Endothelial cell (in vitro differentiated cells): Measurements from ENCODE around the gene ST6GAL1. TPM values are rescaled to one million over a fixed set of nuclear protein-coding genes. Genes with fewer than 3 reads are reported as not detected.
"Not testable (repeated sequence)": the region's sequence is repeated elsewhere in the genome, so short reads cannot be mapped to it uniquely, and the experiment has no call there.

Experiments used
- DNase-seq: peaks from one replicate; pipeline ENCODE4 v3.0.0; 2021; ENCODE audit warnings: low spot score
- H3K27ac Mint-ChIP-seq: one replicate; pipeline ENCODE4 v1.8.0; 2021; ENCODE audit warnings: mixed read lengths, inconsistent platforms; ENCODE audit not compliant: unreplicated experiment
- H3K27me3 Mint-ChIP-seq: one replicate; pipeline ENCODE4 v1.8.0; 2021; ENCODE audit warnings: mild to moderate bottlenecking, moderate library complexity, mixed read lengths, inconsistent platforms; ENCODE audit not compliant: unreplicated experiment
- H3K36me3 Mint-ChIP-seq: one replicate; pipeline ENCODE4 v1.8.0; 2021; ENCODE audit warnings: mild to moderate bottlenecking, low read depth, mixed read lengths, inconsistent platforms; ENCODE audit not compliant: unreplicated experiment
- H3K4me1 Mint-ChIP-seq: one replicate; pipeline ENCODE4 v1.8.0; 2021; ENCODE audit warnings: mild to moderate bottlenecking, mixed read lengths, inconsistent platforms; ENCODE audit not compliant: unreplicated experiment
- H3K4me3 Mint-ChIP-seq: one replicate; pipeline ENCODE4 v1.8.0; 2021; ENCODE audit warnings: mild to moderate bottlenecking, mixed read lengths, inconsistent platforms; ENCODE audit not compliant: unreplicated experiment
- H3K9me3 Mint-ChIP-seq: one replicate; pipeline ENCODE4 v1.8.0; 2021; ENCODE audit warnings: mixed read lengths, inconsistent platforms; ENCODE audit not compliant: unreplicated experiment
- total RNA-seq: library from RNA; stranded (reverse); fragmentation: NEBNext Ultra II Directional; extraction: Animal tissue kit (Norgen Biotek cat#: 25700); gene quantifications from one replicate; pipeline ENCODE4 v1.2.1, GENCODE V29; 2021; ENCODE audit not compliant: unreplicated experiment
- TF ChIP-seq, protein P1 (sequence below): fragments of 200-600 bp; sonication (generic); IDR thresholded peaks from one replicate; pipeline ENCODE4 v1.5.0; 2021; ENCODE audit warnings: antibody characterized with exemption; ENCODE audit not compliant: unreplicated experiment

Gene ST6GAL1
- total RNA-seq, 1 donor from 2014 or later = 82.4 TPM

DNA sequence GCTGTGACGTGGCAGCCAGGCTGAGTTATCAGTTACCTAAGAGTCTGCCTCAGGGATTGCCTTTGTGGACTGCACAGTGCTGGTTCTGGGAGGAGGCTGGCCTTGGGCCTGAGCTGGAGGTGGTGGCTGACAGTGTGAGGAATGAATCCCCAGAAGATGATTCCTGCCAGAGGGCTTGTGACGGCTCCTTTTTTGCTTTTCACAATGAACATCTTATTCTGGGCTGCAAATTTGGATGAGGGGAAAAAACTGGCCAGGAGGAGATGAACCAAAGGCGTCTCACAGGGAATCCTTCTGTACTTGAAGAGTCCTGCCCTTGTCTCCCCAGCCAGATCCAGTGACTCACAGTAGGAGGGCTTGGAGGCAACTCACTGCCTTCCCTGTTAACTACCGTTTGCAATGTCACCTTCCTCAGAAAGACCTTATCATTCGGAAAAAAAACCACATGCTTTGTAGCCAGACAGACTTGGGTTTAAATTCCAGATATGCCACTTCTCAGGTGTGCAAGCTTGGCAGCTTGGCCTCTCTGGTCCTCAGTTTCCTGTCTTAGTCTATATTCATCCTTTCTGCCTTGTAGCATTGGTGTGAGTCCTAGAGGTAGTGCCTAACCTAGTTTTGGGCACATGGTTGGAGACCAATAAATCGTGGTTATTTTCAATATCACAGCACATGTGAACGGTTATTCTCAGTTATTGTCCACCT is 19.1 kb downstream of the ST6GAL1 start:
- H3K4me3 Mint-ChIP-seq = peak overlapping the region; percentile 38
- H3K36me3 Mint-ChIP-seq = peaks cover 50% of the 10 kb centered on the region
- no peak overlapping the region for H3K27ac Mint-ChIP-seq
- TF ChIP-seq, protein P1, sequence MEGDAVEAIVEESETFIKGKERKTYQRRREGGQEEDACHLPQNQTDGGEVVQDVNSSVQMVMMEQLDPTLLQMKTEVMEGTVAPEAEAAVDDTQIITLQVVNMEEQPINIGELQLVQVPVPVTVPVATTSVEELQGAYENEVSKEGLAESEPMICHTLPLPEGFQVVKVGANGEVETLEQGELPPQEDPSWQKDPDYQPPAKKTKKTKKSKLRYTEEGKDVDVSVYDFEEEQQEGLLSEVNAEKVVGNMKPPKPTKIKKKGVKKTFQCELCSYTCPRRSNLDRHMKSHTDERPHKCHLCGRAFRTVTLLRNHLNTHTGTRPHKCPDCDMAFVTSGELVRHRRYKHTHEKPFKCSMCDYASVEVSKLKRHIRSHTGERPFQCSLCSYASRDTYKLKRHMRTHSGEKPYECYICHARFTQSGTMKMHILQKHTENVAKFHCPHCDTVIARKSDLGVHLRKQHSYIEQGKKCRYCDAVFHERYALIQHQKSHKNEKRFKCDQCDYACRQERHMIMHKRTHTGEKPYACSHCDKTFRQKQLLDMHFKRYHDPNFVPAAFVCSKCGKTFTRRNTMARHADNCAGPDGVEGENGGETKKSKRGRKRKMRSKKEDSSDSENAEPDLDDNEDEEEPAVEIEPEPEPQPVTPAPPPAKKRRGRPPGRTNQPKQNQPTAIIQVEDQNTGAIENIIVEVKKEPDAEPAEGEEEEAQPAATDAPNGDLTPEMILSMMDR = no peak
- no peaks in the 10 kb centered on the region for H3K27me3 Mint-ChIP-seq
- no peaks in the 10 kb centered on the region for H3K9me3 Mint-ChIP-seq
- DNase-seq = no peak
- peaks cover 6% of the 10 kb centered on the region for H3K4me1 Mint-ChIP-seq

DNA sequence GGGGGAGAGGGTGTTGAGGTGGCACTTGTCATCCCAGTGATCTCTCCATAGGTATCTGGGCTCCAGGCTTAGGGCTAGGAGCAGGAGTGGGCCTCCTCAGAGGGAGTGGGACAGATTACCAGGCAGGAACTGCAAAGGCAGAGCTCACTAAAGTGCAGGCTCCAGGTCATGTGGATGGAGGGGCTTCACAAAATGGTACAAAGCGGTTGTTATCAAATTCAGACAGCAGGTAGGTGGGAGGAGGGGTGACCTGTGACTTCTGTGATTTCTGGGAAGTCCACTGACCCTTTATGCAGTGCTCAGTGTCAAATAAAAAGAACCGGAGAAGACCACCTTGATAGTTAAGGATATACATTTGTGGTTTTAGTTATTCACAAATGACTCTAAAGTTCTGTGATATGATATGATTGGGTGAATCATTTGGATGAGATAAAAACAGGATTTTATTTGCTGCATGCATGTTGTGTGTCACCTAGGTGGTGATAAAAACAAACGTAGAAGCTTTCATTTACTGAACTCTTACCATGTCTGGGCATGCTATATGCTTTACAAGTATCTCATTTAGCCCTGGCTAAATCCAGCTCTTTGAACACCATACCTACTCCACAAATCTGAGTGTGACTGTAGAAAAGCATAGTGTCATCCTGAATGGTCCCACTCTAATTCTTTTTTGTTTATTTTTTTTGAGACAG is 20.2 kb downstream of the ST6GAL1 start:
- TF ChIP-seq, protein P1 = no peak

DNA sequence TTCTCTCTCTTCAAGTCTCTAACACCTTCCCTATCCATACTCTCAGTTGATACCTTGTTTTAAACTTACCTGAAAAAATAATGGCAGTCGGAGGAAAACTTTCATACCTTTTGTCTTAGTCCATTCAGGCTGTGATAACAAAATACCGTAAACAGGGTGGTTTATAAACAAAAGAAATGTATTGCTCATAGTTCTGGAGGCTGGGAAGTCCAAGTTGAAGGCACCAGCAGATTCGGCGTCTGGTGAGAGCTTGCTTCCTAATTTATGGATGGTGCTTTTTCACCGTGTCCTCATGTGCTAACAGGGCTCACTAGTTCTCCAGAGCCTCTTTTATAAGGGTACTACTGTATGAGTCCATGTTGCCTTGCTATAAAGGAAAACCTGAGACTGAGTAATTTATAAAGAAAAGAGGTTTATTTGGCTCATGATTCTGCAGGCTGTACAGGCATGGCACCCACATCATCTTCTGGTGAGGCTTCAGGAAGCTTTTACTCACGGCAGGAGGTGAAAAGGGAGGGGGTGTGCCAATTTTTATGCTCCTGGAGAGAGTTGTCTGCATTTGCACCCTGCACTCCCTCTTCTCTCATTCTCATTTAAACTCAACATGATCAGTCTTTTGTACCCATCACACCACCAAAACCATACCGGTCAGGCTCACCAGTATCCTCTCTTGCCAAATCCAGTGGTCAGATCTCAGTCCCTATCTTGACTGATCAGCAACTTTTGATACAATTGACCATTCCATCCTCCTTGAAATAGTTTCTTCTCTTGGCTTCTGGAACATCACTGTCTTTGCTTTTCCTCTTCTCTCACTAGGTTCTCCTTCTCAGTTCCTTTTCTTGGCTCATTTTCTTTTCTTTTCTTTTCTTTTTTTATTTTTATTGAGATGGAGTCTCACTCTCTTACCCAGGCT is 21.6 kb downstream of the ST6GAL1 start:
- H3K36me3 Mint-ChIP-seq = peaks cover 47% of the 10 kb centered on the region
- DNase-seq = no peak
- H3K27me3 Mint-ChIP-seq = no peaks in the 10 kb centered on the region
- peak overlapping the region; percentile 23 for H3K4me3 Mint-ChIP-seq
- TF ChIP-seq, protein P1 = no peak
- H3K4me1 Mint-ChIP-seq = peaks cover 10% of the 10 kb centered on the region
- H3K9me3 Mint-ChIP-seq = no peaks in the 10 kb centered on the region
- H3K27ac Mint-ChIP-seq = no peak overlapping the region

More for the DNA sequence above, 20.2 kb downstream of the ST6GAL1 start:
- H3K4me3 Mint-ChIP-seq = no peak overlapping the region
- no peak for DNase-seq
- no peaks in the 10 kb centered on the region for H3K27me3 Mint-ChIP-seq
- H3K36me3 Mint-ChIP-seq = peaks cover 47% of the 10 kb centered on the region
- no peaks in the 10 kb centered on the region for H3K9me3 Mint-ChIP-seq
- H3K27ac Mint-ChIP-seq = no peak overlapping the region
- H3K4me1 Mint-ChIP-seq = peaks cover 3% of the 10 kb centered on the region

DNA sequence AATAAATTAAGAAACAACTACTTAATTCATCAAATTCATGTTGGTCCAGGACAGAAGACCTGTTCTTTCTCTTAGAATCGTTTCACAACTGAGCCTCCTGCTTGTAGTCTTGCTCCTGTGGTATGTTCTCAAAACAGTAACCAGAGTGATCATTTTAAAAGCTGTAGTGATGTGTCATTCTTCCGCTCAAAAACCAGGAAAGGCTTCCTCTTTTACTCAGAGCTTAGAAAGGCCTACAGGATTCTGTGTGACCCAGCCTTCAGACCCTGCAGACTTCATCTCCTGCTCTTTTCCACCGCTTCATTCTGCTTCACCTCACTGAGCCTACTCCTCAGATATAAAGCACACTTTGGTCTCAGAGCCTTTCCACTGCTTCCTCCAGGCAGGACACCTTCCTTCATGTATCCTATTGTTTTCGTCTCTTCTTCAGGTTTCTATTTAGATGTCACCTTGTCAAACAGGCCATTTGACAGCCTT is 22.7 kb downstream of the ST6GAL1 start:
- peaks cover 10% of the 10 kb centered on the region for H3K4me1 Mint-ChIP-seq
- no peaks in the 10 kb centered on the region for H3K9me3 Mint-ChIP-seq
- H3K4me3 Mint-ChIP-seq = peak overlapping the region; percentile 28
- TF ChIP-seq, protein P1 = no peak
- H3K27me3 Mint-ChIP-seq = no peaks in the 10 kb centered on the region
- H3K36me3 Mint-ChIP-seq = peaks cover 44% of the 10 kb centered on the region
- no peak for DNase-seq
- peak overlapping the region; percentile 34 for H3K27ac Mint-ChIP-seq

DNA sequence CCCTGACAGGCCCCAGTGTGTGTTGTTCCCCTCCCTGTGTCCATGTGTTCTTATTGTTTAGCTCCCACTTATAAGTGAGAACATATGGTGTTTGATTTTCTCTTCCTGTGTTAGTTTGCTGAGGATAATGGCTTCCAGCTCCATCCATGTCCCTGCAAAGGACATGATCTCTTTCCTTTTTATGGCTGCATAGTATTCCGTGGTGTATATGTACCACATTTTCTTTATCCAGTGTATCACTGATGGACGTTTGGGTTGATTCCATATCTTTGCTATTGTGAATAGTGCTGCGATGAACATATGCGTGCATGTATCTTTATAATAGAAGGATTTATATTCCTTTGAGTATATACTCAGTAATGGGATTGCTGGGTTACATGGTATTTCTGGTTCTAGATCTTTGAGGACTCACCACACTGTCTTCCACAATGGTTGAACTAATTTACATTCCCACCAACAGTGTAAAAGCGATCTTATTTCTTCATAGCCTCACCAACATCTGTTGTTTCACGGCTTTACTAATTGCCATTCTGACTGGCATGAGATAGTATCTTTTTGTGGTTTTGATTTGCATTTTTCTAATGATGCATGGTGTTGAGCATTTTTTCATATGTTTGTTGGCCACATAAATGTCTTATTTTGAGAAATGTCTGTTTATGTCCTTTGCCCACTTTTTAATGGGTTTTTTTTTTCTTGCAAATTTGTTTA is 23.8 kb downstream of the ST6GAL1 start:
- H3K27ac Mint-ChIP-seq, DNase-seq, H3K27me3 Mint-ChIP-seq, H3K4me3 Mint-ChIP-seq, H3K9me3 Mint-ChIP-seq: not testable (repeated sequence)
- H3K36me3 Mint-ChIP-seq = peaks cover 40% of the 10 kb centered on the region
- H3K4me1 Mint-ChIP-seq = peaks cover 10% of the 10 kb centered on the region
